HG02571 (cell line): ENCODE data around the gene PLCL1.
A peak's percentile ranks its signal among the peaks of the same experiment; 100 is the strongest.

Experiments used
- ATAC-seq: cut with Tn5 transposase; IDR thresholded peaks from one replicate; pipeline ENCODE4 v1.9.1; 2021; ENCODE audit warnings: mild to moderate bottlenecking, moderate library complexity; ENCODE audit not compliant: unreplicated experiment

Gene PLCL1

GRCh38 chr2:197804049-197804757 lies at the start of gene PLCL1:
Gene PLCL1, plus strand, starts transcription at chr2:197804593.
- peak; percentile 99 for ATAC-seq

DNA sequence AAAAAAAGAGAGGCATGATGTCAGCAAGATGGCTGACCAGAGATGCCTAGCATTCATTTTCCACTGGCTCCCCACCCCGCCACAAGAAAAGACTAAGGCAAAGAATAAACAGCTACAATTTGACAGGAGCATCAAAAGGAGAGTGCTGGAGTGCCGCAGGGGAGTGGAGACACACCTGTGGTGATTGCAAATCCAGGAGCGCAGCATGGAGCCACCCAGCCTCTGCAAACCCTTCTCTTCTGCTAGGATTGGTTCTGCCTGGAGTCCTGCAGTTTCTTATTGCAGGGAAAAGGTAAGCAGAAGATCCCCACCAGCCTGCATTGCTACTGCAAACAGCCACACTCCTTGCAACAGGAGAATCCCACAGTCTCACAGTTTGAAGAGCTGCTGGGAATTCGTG lies 45.4 kb upstream of the PLCL1 start:
- ATAC-seq, result no peak

DNA sequence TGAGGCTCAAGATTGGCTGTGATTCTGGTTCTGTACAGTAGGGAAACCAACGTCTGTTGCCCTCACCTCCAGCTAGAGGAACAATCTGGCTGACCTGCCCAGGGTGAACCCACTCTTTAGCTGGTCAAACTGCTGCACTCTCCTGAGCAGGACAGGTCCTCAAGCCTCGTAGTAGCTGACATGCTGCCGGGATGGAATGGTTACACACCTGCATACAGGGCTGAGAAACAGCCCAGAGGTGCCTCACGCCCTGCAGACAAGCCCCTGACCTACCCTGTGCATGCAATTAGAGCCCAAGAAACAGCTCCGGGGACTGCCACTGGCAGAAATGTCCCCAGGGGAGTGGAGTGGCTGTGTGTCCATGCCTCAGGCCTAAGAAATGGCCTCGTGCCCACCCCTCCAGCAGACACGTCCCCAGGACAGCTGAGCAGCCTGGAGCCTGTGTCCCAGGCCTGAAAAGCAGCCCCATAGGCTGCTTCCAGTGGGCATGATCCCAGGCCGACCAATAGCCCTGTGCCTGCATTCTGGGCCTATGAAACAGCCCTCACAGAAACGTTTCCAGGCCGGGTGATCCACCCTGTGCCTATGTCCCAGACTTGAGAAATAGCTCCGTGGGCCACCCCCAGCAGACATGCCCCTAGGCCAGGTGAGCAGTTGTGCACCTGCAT lies 44.6 kb upstream of the PLCL1 start:
- no peak for ATAC-seq

DNA sequence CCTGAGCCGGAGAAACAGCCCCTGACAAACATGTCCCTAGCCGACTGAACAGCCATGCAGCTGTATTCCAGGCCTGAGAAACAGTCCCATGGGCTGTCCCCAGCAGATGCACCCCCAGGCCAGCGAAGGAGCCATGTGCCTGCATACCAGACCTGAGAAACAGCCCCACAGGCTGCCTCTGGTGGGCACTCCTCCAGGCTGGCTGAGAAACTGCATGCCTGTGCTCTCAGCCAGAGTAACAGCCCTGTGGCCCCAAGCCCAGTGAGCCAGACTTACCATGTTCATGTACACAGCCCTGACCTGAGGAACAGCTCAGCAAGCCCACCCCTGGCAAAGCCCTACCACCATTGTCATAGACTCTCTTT lies 44.1 kb upstream of the PLCL1 start:
- ATAC-seq, result no peak

GRCh38 chr2:197777823-197778407 lies 26.5 kb upstream of the PLCL1 start:
- no peak for ATAC-seq

- ATAC-seq, result no peak
Observed at GRCh38 chr2:197779261-197779660, 25.1 kb upstream of the PLCL1 start.

- no peak for ATAC-seq
Observed at GRCh38 chr2:197782126-197782525, 22.3 kb upstream of the PLCL1 start.

DNA sequence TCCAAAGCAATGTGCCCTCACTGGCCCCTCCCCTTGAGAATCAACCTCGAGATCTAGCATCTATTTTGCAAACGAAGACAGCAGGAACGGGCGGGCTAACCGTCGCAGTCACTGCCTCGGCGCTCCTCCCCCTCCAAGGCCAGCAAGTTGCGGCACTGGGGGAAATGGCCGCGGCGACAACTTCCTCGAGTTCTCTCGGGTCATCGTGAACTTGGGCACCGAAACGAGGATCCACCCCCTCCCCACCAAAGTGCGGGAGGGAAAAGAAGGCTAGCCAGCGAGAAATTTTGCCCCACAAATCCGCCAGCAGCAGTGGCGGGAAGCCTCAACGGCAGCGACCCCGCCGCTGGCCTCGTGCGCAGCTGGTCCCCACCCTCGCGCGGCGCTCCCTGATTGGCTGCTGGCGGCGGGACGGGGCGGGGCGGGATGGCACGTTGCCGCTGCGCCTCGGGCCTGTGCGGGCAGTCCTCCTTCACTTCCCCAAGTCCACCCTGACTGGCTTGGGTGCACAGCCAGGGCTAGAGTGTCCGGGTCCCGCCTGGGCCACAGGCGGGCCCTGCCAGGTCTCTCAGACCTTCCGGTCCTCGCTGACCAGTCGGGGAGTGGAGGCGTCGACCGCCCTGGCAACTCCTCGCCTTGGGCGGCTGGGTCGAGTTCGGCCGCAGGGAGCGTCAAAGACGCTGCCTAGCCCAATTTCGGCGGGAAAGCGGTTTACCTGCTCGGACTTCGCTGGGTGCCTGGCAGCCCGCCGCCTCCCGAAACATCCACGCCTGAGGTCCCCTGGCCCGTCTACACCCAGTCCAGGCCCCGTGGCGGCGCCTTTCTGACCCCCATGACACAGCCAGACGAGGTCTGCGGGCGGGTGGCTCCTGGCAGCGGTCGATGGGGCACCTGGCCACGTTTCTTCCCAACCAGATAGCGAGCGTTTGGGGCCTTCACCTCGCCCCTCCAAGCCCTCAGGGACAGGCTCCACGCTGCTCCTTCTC lies 19.1 kb upstream of the PLCL1 start, which contains the start of gene BOLL:
BOLL (minus strand) TSS at position 364 of the 986 bp plus-strand sequence. CDS start 3,469 bp downstream, outside the sequence.
- no peak for ATAC-seq

- no peak for ATAC-seq
Observed at GRCh38 chr2:197786010-197786877, 18.1 kb upstream of the PLCL1 start.

DNA sequence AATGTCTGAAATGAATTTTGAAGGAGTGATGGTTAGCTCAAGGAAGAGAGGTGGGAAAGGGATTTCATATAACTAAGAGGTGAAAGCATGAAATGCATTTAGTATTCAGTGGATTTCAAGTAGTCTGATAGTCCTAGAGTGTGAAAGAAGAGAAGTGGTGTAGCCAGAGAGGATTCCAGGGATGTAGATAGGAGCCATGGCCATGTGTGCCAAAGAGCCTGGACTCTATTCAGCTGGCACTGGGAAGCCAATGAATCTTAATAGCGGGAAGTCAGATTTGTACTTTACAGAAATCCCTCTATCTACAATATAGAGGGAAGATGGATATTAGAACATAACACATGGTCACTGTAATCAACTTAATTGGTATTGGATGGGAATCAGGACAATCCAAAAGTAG lies 10.9 kb upstream of the PLCL1 start:
- no peak for ATAC-seq

- ATAC-seq, result no peak
Observed at GRCh38 chr2:197795277-197795676, 9.1 kb upstream of the PLCL1 start.

DNA sequence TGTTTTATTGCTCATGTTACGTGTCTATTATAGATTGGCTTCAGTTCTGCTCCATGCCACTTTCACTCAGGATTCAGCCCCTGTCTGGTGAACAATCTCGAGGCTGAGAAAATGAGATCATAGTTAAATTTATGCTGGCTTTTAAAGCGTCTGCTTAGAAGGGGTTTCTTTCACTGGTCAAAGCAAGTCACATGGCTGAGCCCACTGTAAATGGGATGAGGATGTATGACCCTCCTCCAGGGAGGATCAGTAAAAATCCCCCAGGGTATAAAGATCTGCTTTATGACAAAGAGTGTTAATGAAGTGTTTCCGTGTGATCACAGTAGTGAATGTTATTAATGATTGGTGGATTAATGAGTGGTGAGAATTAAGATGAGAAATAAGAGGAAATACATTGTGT lies 6.2 kb upstream of the PLCL1 start:
- ATAC-seq, result no peak

GRCh38 chr2:197799068-197799467 lies 5.3 kb upstream of the PLCL1 start:
- no peak for ATAC-seq

DNA sequence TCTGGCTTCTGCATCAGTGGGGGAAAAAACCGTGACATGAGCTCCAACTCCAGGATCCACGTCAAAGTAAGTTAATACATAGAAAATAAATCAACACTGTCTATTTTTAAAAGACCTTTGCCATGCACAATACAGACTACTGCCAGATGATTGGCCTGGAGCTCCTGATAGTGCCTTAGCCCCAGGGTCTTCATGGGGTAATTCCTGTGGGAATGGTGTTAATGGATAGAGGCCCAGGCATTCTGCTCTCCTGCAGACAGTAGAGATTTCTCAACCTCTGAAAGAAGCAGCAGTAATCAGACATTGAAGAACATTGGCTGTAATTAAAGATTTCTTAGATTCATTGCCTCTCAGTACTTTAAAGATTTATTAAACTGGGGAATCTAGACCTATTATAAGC lies 4.3 kb upstream of the PLCL1 start:
- no peak for ATAC-seq

- no peak for ATAC-seq
Observed at GRCh38 chr2:197801033-197801432, 3.4 kb upstream of the PLCL1 start.

DNA sequence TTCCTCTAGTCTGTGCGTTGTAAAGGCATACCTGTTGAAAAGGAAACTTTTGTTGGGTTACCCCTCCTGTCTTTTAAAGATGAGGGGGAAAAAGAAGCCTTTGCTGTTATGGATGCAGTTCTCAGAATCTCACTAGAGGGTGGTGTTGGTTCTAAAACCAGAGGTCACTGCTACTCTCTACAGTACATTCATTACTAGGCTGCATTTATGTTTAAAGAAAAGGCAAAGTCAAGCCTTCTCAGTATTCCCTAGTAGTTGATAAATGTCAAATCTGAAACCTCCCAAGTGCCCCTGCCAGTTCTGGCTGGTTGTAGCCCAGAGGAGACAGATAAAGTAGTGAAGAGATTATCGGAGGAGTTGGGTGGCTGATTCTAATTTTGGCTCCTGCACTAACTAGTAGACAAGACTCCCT lies 1.4 kb upstream of the PLCL1 start:
- ATAC-seq, result peak; percentile 23

DNA sequence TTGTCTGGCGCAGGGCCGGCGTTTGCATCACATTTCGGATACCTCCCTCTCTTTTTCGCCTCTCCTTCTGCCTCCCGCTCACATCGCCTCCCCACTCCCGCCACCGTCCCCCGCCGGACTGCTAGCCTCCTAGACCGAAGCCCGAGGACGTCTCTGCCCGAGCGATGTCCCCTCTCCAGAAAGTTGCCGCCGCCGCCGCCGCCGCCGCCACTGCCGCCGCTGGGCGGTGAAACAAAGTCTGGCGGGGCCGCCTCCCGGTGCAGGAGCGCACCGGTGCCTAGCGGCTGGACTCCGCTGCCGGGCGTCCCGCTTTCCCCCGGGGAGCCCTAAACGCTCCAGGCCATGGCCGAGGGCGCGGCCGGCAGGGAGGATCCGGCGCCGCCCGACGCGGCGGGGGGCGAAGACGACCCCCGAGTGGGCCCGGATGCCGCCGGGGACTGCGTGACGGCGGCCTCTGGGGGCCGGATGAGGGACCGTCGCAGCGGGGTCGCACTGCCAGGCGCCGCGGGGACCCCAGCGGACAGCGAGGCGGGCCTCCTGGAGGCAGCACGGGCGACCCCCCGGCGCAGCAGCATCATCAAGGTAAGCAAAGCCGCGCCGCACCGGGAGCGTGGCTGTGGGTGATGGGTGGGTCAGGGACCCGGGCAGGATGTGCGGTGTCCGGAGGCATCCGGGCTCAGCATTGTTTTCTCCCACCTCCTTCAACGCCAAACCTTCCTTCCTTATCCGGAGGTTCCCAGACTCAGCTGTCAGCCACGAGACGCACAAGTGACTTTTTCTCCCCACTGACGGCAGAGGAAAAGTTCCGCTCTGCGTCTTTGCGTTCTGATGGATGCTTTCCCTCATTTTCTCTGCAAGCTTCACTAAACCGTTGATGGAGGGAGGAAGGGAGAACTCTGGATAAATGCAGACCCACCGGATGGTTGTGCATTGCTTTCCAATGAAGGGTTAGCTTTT lies 643 bp downstream of the PLCL1 start:
- peak; percentile 32 for ATAC-seq

GRCh38 chr2:197805715-197806633 lies 1.6 kb downstream of the PLCL1 start:
- no peak for ATAC-seq
